GM12875 (cell line): ENCODE results near the gene GRAP.

Experiments used
- H3K4me3 ChIP-seq: one replicate; pipeline ENCODE4 v1.5.1; 2011; ENCODE audit warnings: low read depth, low read length, control low read depth
- CTCF ChIP-seq: IDR thresholded peaks from 2 replicates; pipeline ENCODE4 v1.5.1; 2011; ENCODE audit warnings: low read depth, mild to moderate bottlenecking, control low read depth, inconsistent platforms, low read length, moderate library complexity, borderline replicate concordance; ENCODE audit not compliant: insufficient read depth

The GRAP gene

GRCh38 chr17:18995220-18995619, 51.5 kb downstream of the GRAP start:
- no peak for TF ChIP-seq CTCF
- H3K4me3 ChIP-seq = no peak overlapping the region

DNA sequence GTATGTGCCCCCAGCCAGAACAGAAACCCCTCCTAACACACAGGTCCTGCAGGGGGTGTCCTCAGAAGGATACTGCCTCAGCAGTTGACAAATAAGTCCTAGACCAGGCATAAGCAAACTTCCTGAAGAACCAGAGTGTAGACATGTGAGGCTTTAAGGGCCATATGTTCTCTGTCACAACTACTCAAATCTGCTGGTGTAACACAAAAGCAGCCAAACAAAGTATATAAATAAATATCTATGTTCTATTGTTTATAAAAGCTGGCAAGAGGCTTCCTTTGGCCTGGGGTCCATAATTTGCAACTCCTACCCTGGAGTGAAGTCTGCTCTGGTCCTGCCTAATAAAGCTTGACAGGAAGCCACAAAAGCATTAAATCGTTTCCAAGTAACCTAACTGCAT, 52.1 kb downstream of the GRAP start:
- no peak for TF ChIP-seq CTCF
- H3K4me3 ChIP-seq = no peak overlapping the region

GRCh38 chr17:18993905-18994526, 52.7 kb downstream of the GRAP start:
- TF ChIP-seq CTCF = no peak
- no peak overlapping the region for H3K4me3 ChIP-seq

GRCh38 chr17:18992454-18993130, 54.2 kb downstream of the GRAP start:
- no peak overlapping the region for H3K4me3 ChIP-seq
- no peak for TF ChIP-seq CTCF

- no peak for TF ChIP-seq CTCF
- no peak overlapping the region for H3K4me3 ChIP-seq
These were observed 55.0 kb downstream of the GRAP start for GRCh38 chr17:18991531-18992315.

GRCh38 chr17:18990331-18990730, 56.4 kb downstream of the GRAP start:
- H3K4me3 ChIP-seq = no peak overlapping the region
- no peak for TF ChIP-seq CTCF

GRCh38 chr17:18988546-18989173, 58.1 kb downstream of the GRAP start:
- H3K4me3 ChIP-seq = no peak overlapping the region

More at GRCh38 chr17:18988546-18989173, 58.1 kb downstream of the GRAP start:
- TF ChIP-seq CTCF = no peak
